Measurements from ENCODE around the gene RMP24.
"Not testable (repeated sequence)": the region's sequence is repeated elsewhere in the genome, so short reads cannot be mapped to it uniquely, and the experiment has no call there.

Gene RMP24

DNA sequence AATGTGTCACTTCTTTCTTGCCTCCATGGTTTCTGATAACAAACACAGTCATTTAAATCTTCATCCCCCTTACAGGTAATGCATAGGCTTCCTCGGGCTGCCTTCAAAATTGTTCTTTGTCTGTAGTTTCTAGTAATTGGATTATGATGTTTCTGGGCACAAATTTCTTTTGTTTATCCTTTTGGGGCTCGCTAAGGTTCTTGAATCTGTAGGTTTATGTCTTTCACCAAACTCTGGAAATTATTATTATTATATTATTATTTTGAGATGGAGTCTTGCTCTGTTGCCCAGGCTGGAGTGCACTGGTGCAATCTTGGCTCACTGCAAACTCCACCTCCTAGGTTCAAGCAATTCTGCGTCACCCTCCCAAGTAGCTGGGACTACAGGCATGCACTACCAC, 16.3 kb upstream of the RMP24 start:
- WGBS, 2 donors = 86 to 92% methylated on average over 3 of the region's 3 CpGs
- intact Hi-C loops (cut with DNase I) = no loop called here

DNA sequence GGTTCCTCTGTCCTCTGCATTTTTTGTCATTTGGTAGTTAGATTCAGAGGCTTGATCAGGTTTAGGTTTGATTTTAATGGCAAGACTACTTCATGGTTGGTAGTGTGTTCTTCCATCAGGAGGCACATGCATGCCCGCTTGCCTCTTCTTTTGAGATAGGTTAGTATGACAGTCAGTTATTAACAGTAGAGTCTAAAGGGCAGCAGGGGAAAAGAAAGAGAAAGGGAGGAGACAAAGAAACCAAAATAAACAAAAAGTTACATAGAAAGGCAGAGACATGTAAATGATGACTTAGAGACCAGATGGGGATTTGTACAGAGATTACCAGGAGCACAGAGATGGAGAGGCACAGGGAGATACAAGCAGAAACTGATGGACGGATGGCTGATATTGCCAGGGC, 10.2 kb upstream of the RMP24 start:
- peaks cover 0 to 4% (median 0%) of the 10 kb centered on the region in 4 donors for H3K9me3 ChIP-seq
- intact Hi-C loops (cut with DNase I) = no loop called here
- H3K36me3 ChIP-seq = no peaks in the 10 kb centered on the region
- no peak overlapping the region for H3K27ac ChIP-seq
- WGBS, 2 donors = 67 to 86% methylated on average over 2 of the region's 2 CpGs
- H3K4me1 ChIP-seq = no peaks in the 10 kb centered on the region
- TF ChIP-seq POLR2AphosphoS5 (IDR thresholded peaks at IDR 0.05) (no peak), POLR2A (IDR thresholded peaks at IDR 0.05) (no peak)
- no peaks in the 10 kb centered on the region for H3K27me3 ChIP-seq
- no peak overlapping the region for H3K4me3 ChIP-seq
- DNase-seq = no peak

More for the DNA sequence above, 16.3 kb upstream of the RMP24 start:
- no peaks in the 10 kb centered on the region for H3K27me3 ChIP-seq
- no peaks in the 10 kb centered on the region for H3K4me1 ChIP-seq
- H3K27ac ChIP-seq = no peak overlapping the region
- H3K9me3 ChIP-seq = peaks cover 0 to 4% (median 0%) of the 10 kb centered on the region in 4 donors
- no peak overlapping the region for H3K4me3 ChIP-seq
- DNase-seq = no peak
- TF ChIP-seq POLR2AphosphoS5 (IDR thresholded peaks at IDR 0.05) (no peak), EP300 (IDR thresholded peaks at IDR 0.05) (no peak), POLR2A (IDR thresholded peaks at IDR 0.05) (no peak)
- TF ChIP-seq, protein P1, sequence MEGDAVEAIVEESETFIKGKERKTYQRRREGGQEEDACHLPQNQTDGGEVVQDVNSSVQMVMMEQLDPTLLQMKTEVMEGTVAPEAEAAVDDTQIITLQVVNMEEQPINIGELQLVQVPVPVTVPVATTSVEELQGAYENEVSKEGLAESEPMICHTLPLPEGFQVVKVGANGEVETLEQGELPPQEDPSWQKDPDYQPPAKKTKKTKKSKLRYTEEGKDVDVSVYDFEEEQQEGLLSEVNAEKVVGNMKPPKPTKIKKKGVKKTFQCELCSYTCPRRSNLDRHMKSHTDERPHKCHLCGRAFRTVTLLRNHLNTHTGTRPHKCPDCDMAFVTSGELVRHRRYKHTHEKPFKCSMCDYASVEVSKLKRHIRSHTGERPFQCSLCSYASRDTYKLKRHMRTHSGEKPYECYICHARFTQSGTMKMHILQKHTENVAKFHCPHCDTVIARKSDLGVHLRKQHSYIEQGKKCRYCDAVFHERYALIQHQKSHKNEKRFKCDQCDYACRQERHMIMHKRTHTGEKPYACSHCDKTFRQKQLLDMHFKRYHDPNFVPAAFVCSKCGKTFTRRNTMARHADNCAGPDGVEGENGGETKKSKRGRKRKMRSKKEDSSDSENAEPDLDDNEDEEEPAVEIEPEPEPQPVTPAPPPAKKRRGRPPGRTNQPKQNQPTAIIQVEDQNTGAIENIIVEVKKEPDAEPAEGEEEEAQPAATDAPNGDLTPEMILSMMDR (IDR thresholded peaks at IDR 0.05) = no peak
- no peaks in the 10 kb centered on the region for H3K36me3 ChIP-seq

DNA sequence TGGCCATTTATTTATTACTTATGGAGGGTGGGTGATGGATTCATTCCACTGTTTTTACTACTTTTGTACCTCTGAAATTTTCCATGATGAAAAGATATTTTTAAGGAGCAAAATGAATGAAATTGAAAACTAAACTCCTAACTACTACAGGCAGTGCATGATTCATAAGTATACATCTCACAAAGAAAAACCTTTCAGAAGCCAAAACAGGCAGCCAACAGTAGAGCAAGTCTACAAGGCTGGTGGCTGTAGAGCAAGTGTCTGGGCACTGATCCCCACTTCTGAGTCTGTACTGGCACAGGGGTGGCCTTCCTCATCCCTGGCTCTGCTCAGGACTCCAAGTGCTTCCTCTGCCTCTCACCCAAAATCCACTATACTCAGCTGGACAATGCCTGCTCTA, 8.2 kb upstream of the RMP24 start:
- Histone ChIP-seq H3K4me1 (no peaks in the 10 kb centered on the region), H3K36me3 (no peaks in the 10 kb centered on the region), H3K4me3 (no peak overlapping the region), H3K27me3 (no peaks in the 10 kb centered on the region), H3K9me3 (peaks cover 0 to 4% (median 0%) of the 10 kb centered on the region in 4 donors), H3K27ac (no peak overlapping the region)
- no peak for DNase-seq
- intact Hi-C loops (cut with DNase I) = no loop called here
- TF ChIP-seq, protein P1 (IDR thresholded peaks at IDR 0.05) = no peak
- TF ChIP-seq EP300 (IDR thresholded peaks at IDR 0.05) (no peak), POLR2AphosphoS5 (IDR thresholded peaks at IDR 0.05) (no peak), POLR2A (IDR thresholded peaks at IDR 0.05) (no peak)

DNA sequence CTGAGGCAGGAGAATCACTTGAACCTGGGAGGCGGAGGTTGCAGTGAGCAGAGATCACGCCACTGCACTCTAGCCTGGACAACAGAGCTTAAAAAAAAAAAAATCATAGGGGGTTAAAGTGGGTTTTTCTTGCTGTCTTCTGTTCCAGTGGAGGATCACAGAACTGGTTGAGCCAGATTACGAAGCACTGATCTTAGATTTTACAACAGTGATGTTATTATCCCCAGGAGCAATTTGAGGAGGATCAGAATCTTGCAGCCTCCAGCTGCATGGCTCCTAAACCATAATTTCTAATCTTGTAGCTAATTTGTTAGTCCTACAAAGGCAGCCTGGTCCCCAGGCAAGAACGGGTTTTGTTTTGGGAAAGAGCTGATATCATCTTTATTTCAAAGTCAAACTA, 4.6 kb upstream of the RMP24 start:
- H3K27me3 ChIP-seq; H3K27ac ChIP-seq; H3K4me1 ChIP-seq; H3K4me3 ChIP-seq; DNase-seq; H3K36me3 ChIP-seq; intact Hi-C loops (cut with DNase I); H3K9me3 ChIP-seq: not testable (repeated sequence)
- 39 to 78% methylated on average over 4 of the region's 4 CpGs for WGBS, 2 donors

DNA sequence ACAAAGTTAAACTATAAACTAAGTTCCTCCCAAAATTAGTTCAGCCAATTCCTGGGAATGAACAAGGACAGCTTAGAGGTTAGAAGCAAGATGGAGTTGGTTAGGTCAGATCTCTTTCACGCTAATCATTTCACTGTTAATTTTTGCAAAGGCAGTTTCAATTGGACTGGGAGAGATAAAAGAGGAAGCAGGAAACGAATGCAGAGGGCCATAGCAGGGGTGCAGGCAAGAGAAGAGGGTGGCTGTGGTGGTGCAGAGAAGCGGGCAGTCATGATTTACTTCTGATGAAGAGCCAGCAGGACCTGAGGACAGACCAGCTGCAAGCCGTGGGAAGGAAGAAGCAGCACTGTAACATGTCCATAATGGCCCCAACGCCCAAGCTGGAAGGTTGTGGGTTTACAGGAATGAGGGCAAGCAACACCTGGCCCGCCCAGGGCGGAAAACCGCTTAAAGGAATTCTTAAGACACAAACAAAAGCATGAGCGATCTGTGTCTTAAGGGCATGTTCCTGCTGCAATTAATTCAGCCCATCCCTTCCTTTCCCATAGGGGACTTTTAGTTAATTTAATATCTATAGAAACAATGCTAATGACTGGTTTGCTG, 4.1 kb upstream of the RMP24 start:
- TF ChIP-seq EP300 (IDR thresholded peaks at IDR 0.05) (no peak), POLR2A (IDR thresholded peaks at IDR 0.05) (no peak)
- H3K4me3 ChIP-seq = no peak overlapping the region
- no peaks in the 10 kb centered on the region for H3K36me3 ChIP-seq
- H3K4me1 ChIP-seq = peaks cover 0 to 14% (median 13%) of the 10 kb centered on the region in 4 donors
- H3K27me3 ChIP-seq = no peaks in the 10 kb centered on the region
- 64 to 79% methylated on average over 9 of the region's 9 CpGs for WGBS, 2 donors
- no peaks in the 10 kb centered on the region for H3K9me3 ChIP-seq
- H3K27ac ChIP-seq = no peak overlapping the region
- no peak for DNase-seq
- intact Hi-C loops (cut with DNase I) = no loop called here

DNA sequence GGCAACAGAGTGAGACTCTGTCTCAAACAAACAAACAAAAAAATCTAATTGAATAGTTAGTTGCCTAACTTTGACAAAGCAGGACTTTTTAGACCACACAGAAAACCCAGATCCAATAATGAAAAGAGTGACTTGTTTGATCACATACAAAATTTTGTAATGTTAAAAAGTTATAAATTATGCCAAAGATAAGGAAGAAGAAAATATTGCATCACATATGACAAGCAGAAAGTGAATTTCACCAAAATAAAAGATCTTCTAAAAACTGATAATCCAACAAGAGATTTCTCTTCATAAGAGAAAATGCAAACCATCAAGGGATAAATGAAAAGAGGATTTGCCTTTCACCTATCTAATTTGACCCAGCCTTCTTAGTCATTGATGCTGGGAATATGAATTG, 2.8 kb upstream of the RMP24 start:
- Histone ChIP-seq H3K4me1 (peaks cover 0 to 26% (median 23%) of the 10 kb centered on the region in 4 donors), H3K9me3 (no peaks in the 10 kb centered on the region), H3K36me3 (no peaks in the 10 kb centered on the region), H3K27ac (no peak overlapping the region), H3K27me3 (no peaks in the 10 kb centered on the region), H3K4me3 (no peak overlapping the region)
- TF ChIP-seq, protein P1 (IDR thresholded peaks at IDR 0.05) = no peak
- no peak for TF ChIP-seq POLR2AphosphoS5 (IDR thresholded peaks at IDR 0.05)
- no peak for TF ChIP-seq EP300 (IDR thresholded peaks at IDR 0.05)
- no peak for TF ChIP-seq POLR2A (IDR thresholded peaks at IDR 0.05)
- no peak for DNase-seq
- intact Hi-C loops (cut with DNase I) = loop anchor here (5.0 to 10.0 kb wide), 6 partner anchors 98 to 705 kb away; partner anchors contain the start of genes ELP2, GALNT1, RPRD1A and SLC39A6
